ENCODE data around the gene GRPEL1. TPM values are rescaled to one million over a fixed set of nuclear protein-coding genes. Genes with fewer than 3 reads are reported as not detected.

The GRPEL1 gene
- polyA plus RNA-seq, 3 donors, result 34.5 to 39.8 (median 37.2) TPM

DNA sequence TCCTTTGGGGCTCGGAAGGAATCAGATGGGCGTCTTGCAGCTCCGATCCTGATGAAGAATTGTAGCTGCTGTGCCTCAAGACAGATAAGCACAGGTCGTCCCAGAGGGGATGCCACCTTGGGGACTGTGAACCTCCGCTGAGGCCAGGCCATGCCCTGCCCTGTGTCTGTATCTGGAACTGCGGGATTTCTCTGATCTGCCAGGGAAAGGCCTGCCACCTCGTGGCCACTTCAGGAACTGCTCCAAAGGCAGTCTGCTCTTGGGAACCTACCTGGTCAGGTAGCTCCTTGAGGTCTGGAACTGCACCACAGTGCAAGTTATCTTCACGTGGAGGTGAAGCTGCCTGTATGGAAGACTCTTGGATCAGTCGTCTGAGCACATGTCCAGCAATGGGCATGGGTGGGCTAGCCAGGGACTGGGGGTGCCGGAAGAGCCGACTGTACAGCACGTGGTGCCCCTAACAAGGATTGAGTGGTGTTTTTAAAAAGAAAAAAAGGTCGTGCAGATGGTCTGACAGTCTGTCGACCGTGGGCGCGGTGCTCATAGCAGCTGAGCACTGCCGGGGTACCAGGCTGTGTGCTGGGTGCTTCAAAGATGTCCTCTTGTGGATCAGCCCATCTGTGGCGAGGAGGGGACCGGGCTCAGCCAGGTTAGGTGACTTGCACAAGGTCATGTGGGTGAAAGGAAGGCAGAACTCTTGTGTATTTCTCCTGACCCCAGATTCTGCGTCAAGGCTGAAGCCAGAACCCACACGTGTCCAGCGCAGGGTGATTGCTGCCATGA is 3.1 kb upstream of the GRPEL1 start:
- peak; percentile 71 for DNase-seq

DNA sequence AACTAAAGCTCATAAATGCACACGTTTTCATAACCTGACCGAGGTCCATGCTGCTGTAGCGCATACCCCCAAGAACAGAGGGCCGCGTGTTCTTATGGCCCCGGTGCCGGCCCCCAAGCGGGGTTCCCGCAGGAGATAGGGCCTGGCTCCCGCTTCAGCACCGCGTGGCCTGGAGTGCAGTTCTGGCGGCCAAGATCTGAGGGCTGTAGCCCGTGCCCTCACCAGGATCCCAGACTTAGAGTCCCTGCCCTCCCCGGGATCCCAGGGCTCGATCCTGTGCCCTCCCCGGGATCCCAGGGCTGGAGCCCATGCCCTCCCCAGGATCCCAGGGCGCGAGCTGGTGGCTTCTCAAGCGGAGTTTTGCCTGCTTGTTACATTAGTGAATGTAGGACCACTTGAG is 1.0 kb upstream of the GRPEL1 start:
- no peak for DNase-seq

DNA sequence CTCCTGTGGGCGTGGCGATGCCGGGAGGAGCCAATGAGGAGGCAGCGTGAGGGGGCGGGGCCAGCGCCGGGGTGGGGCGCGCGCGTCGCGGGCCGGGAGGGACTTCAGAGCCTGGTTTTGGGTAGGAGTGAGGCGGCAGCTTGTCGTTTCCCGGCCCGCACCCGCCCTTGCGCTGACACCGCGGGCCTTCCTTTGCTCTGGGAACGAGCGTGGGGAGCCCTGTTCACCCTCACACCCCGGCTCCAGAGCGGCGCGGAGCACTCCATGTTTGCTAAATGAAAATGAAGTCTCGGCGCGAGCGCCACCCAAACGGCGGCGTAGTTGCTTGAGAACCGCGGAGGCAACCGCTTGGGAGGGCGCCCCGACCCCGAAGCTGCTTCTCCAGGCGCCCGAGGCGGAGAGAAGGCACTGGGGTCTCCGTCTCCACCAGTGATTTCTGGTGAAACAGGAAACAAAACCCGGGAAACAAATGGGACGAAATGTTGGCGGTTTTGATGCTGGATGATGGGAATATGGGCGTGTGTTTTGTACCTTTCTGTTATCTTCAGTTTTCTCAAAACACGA is 497 bp upstream of the GRPEL1 start:
- DNase-seq, result no peak

DNA sequence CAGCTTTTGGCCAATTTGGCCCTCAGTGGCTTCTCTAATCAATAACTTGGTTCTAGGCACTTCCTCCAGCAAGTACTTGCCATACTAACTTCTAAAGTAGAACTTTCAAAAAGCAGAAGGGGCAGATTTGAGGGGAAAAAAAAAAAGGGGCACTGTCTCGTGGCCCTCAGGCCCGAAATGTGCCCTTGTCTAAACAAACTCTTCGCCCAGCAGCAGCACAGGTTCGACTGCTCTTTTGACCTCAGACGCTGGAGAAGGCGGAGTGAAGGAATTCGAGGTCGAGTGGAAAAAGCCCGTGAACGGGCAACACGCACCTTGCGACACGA is 775 bp downstream of the GRPEL1 start:
- no peak for DNase-seq

DNA sequence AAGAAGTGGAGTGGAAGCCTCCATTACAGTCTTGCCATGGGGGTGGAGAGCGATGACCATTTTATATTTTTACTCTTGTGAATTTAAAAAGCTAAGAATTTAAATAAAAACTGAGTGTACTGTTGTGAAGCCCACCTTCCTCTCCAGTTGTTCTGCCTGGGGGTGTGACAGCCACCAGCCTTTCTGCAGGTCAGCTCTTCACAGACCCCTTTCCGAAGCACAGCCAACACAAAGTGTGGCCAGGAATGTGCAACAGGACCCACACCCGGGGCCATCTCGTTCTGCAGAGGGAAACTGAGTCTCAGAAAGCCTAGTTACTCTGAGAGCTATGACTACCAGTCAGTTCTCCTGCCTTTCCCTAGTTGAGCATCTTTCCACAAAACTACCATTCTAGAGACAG is 1.4 kb downstream of the GRPEL1 start:
- no peak for DNase-seq

DNA sequence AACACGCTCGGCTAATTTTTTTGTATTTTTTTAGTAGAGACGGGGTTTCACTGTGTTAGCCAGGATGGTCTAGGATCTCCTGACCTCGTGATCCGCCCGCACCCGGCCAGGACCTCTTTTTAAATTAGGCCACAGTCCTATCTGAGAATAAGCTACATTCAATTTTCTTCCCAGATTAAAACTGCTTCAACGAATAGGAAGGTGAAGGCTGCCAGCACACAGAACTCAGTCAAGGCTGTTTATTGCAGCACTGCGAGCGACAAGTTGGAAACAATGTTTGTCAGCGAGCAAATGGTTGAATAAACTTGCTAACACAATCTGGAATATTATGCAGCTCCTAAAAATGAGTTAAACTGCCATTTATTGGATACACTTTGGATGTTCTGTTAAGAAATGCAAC is 1.9 kb downstream of the GRPEL1 start:
- DNase-seq, result no peak

DNA sequence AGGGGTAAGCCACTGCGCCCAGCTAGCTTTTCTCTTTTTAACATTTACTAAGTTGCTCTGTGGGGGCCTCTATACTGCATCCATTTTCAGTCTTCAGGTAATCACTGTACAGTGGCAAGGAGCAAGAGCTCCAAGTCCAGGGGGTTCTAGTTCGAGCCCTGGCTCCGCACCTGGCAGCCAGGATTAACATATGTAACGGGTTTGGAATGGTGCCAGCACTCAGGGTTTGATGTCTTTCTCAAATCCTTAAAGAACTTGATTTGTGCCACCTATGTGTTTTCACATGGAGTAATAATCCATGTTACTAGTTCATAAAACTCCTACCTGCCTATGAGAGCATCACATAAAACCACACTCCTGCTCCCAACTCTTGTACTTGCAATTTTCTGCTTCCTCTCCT is 4.5 kb downstream of the GRPEL1 start:
- no peak for DNase-seq

DNA sequence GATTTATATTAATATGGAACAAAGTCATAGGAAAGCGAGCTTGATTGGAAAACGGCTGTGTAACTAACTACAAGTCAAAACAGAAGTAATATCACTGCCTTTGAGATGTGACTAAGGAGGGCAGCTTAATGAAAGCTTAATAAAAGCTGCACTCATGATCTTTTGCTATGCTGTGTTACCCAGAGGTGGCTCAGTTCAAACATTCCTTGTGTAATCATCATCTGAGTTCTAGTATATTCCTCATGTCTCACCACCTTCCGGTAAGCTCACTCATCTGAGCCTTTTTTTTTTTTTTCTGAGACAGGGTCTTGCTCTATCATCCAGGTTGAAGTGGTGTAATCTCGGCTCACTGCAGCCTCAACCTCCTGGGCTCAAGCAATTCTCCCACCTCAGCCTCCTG is 5.0 kb downstream of the GRPEL1 start:
- no peak for DNase-seq

DNA sequence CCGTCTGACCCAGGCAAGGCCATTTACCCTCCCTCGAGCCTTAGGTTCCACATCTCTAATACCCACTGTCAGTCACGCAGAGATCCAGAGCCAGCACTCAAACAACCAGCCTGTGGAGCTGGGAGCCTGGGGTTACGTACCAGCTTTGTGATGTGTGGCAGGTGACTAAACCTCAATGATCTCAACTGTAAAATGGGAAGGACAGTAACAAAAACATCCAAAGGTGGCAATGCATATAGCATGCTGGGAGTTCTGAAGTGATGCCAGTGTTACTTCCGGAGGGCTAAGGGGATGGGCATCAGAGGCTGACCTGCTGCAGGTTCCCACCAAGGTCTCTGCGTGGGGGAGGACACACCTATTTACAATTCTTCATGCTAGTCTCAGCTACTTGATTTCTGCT is 6.0 kb downstream of the GRPEL1 start:
- DNase-seq, result no peak

DNA sequence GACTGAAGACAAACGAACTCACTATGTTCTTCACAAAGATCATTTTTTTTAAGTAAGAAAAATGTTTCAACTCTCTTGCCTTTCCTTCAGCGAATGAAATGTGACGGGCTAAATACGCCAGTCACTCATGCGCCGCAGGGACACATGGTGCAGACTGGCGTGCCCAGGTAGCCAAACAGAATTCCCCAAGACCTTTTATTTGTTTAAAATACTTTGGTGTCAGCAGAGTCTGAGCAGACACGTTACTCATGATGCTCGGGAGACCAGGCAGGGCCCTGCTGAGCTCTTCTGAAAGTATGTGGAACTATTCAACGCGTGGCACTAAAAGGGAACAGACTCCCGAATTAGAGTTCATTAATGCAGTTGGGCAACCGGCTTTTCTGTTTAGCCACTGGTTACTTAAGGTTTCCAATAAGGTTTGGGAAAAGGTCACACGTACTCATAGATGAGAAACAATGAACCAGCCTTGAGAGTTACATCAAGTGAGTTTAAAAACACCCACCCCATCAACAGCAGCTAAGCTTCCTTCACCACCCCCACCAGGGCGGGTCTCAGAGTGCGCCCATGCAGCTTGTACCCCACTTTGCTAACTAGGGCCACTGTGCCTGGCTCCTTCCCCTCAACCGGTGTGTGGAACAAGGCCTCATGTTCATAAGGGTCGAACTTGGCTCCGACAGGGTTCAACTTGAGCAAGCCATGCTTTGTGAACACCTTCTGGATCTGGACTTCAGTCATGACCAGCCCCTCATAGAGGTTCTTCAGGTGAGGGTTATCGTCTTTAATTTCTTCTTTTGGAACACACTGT is 7.3 kb downstream of the GRPEL1 start:
- DNase-seq, result no peak

DNA sequence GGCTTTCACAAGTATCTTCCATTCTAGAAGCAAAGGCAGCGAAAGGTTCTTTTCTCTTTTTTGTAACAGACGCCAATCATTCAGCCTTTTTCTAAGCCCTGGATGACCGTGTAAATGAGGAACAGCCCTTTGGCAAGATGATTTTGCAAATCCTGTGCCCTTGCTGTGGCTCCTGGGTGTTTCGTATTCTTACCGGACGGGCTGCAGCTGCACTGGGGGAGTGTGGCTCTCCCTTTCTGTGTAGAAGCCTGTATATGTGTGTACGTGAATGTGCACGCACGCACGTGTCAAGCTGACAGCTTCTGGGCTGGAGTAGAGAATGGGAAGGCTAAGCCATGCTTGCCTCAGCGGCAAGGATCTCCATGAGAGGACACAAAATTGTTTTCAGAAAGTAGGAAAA is 8.2 kb downstream of the GRPEL1 start:
- DNase-seq, result no peak

DNA sequence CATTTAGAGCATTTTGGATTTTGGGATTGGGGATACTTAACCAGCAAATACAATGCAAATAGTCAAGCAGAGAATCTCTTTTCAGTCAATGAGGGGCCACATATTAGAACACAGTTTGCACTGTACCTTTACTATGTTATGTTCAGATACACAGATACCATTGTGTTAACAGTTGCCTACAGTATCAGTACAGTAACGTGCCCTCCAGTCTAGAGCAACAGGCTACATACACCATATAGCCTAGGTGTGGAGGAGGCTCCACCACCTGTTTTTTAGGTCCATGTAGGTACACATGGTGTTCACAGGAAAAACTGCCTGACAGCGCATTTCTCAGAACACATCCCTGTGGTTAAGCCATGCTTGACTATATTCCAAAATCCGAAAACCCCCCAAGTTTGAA is 9.1 kb downstream of the GRPEL1 start:
- DNase-seq, result no peak

DNA sequence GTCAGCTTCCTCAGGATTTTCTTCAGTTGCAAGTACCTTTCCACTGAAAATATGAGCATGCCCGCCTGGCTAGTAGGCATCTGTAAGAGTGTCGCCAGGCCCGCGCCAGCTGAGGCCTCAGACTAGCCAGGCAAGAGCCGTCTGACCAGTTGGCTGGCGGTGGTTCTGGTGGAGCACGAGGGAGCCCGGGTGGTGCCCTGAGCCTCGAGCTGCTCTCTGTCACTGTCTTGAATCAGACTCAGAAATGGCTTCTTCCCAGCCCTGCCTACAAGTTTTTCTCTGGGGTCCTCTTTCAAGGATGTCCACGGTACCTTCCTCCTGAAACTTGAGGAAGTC is 11.9 kb downstream of the GRPEL1 start:
- DNase-seq, result no peak

DNA sequence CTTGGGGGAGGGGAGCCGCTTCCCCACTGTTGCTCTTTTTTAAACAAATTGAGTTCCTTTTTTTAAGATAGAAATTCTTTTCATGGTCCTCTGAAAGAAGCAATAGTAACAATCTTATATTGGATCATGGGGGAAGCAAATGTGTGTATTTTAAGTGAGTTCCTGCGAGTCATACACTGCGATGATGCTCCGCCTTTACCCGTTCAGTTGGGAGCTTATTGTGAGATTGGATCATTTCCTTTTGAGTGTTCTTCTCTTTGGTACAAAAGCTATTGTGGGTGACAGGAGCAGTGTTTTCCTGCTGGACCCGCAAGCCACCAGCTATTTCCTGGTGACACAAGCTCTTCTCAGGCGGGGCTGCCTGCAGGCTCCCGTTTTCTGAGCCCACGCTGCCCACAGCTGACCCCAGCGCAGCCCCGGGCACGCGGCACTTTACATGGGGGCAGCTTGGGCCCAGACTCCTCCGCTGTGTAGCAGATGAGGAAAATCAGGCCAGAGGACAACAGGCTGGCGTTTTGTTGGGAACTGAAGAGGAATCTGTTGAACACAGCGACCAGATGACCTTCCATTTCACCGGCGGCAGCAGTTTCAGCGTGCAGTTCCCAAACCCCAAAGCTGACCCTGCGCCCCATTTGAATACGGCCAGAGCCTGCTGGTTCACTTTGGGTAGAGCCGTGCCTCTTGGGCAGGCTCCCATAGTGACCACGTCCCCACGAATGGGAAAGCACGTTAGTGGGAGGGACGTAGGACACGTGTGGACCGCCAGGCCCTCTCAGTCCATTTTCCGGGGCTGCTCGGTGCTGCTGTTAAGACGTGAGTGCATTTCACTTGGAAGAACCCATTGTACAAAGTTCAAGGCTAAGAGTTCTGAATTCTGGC is 12.5 kb downstream of the GRPEL1 start:
- no peak for DNase-seq

DNA sequence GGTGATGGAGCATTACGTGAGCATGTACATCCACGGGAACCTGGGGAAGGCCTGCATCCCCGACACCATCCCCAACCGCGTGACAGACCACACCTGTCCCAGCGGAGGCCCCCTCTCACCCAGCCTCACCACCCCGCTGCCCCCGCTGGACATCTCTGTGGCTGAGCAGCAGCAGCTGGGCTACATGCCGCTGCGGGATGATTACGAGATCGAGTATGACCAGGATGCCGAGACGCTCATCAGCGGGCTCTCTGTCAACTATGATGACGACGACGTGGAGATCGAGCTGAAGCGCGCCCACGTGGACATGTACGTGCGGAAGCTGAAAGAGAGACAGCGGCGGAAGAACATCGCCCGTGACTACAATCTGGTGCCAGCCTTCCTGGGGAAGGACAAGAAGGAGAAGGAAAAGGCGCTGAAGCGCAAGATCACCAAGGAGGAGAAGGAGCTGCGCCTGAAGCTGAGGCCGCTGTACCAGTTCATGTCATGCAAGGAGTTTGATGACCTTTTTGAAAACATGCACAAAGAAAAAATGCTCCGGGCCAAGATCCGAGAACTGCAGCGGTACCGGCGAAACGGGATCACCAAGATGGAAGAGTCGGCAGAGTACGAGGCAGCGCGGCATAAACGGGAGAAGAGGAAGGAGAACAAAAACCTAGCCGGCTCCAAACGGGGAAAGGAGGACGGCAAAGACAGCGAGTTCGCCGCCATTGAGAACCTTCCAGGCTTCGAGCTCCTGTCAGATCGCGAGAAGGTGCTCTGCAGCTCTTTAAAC is 13.6 kb downstream of the GRPEL1 start:
- DNase-seq, result no peak

DNA sequence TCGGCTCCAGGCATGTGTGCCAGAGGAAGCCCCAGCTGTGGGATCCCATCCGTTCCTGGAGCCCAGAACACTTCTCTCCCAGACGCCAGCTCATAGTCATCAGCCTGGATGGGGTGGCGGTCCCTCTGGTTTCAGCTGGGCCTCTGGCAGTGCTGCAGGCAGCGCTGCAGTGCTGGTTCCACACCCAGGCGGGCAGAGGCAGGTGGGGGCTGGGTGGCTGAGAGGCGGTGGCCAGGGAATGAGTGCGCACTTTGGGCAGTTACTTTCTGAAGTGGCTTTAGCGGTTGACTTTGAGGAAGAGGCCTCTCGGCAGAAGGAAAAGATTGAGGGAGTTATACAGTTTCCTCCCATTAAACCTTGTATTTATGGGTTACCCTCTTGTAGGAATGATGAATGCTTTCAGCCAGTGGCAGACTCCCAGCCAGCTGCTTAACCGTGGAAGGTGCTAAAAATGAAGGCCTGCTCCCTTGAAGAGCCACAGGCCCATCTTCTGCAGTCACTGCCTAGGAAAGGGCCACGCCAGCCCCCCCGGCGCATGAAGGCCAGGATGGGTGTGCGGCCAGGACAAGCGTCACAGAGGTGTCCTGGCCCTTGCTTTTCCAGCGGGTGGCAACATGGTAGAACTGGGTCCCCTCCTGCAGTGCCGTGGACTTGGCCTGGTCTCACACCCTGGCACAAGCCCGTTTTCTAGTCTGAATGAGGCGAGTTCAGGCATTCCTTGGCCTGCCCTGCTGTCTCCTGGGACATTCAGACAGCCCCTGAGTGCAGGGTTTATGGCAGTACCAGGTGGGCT is 14.7 kb downstream of the GRPEL1 start:
- DNase-seq, result no peak

DNA sequence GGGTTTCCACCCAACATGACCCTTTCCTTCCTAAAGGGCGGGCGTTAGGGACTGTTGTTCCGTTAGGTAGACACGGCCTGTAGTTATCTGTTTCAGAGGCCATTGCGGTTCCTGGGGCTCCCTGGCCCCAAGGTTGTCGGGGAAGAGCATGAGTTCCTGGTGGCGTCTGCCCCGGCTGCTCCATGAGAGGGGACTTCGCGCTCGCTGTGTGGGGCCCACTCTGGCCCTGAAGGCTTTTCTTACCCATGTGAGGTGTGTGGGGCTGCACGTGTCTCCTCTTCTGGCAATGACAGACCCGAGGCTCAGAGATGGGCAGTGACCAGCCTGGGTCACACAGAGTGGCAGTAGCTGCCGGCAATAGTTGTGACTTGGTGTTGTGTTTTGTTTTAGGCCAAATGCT is 15.6 kb downstream of the GRPEL1 start:
- no peak for DNase-seq

DNA sequence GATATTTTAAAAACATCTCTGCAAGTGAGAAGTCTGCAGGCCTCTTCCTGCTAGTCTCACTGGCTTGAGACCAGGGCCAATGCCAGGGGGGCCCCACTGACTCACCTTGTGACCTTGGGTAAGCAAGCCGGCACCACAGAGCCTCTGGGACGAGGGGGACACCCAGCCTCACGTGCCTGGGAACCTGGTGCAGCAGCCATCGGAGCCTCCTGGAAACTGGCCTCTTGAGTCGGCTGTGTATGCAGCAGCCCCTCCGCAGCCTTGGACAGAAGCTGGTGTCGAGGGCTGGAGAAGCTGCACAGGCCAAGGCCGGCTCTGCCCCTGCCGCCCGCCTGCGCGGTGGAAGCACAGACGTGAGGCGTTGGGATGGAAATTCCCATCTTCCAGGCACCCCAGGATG is 16.0 kb downstream of the GRPEL1 start:
- no peak for DNase-seq

DNA sequence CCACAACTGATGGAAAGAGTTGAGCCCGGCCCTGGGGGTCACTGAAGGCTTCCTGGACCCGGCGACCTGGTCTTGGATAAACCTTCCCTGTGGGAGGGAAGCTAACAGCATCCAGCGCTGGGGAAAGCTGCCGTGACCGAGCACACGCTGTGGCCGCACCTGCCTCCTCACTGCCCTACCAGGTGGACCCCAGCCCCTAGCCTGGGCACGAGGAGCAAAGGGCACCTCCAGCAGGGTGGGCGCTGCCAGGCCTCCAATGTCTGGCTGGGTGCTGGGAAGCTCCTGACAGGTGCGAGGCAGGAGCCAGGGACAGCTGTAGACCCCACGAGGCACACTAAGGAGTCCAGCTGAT is 16.7 kb downstream of the GRPEL1 start:
- no peak for DNase-seq

DNA sequence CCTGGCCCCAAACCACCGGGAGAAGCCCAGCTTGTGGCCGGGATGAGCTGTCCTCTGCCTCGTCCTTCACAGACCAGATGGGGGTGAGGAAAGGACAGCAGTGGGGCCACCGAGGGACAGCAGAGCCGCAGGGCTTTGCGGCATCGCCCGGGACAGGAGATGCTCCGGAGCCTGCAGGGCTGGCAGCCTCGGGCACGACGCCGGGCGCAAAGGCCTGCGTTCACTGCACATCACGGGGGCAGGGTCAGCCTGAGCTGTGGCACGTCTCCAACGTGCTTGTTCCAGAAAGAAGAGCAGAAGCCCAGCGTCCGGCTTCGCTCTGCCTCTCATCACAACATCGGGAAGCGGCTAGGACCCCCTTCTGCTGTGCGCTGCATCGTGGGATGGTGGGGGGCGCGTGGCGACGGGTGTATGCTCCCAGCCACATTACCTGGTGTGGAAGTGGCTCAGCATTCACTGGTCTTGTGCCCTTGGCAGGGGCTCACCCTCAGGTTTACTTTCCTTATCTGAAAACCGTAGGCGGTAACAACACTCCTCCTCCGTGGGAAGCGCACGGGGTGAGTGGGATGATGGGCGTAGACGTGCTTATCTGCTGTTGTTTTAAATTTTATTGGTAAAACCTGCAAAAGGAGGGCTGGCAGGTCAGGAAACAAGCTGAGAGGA is 17.3 kb downstream of the GRPEL1 start:
- no peak for DNase-seq
